ENCODE results near the gene DCAF16. TPM values are rescaled to one million over a fixed set of nuclear protein-coding genes. Genes with fewer than 3 reads are reported as not detected.

The DCAF16 gene
- total RNA-seq, 1 experiment from 2014 or later = 46.2 TPM

GRCh38 chr4:17809667-17810066, 890 bp downstream of the DCAF16 start:
- Mint-ChIP-seq H3K36me3 (ENCODE audit: insufficient read depth in 1 of 3, low read depth in 3 of 3) (peaks cover 20 to 61% (median 25%) of the 10 kb centered on the region in 3 experiments; a peak in 6 of 7 replicates), H3K4me3 (peak overlapping the region; percentile 98 to 100), H3K9me3 (peaks cover 0 to 6% of the 10 kb centered on the region in 2 experiments; a peak in 1 of 5 replicates), H3K4me1 (peaks cover 35 to 39% of the 10 kb centered on the region in 2 experiments), H3K27me3 (ENCODE audit: low read depth) (no peaks in the 10 kb centered on the region), H3K27ac (peak overlapping the region; percentile 42 to 99 (median 99); a peak in 5 of 7 replicates)
- Histone ChIP-seq H3K4me1 (ENCODE audit: insufficient read depth, low read length) (peaks cover 2% of the 10 kb centered on the region; the same call in 1 of the 2 replicates), H2BK15ac (ENCODE audit: low read depth, low read length) (no peak overlapping the region), H3K9ac (ENCODE audit: extremely low read depth, insufficient read length, low read length) (peak overlapping the region; percentile 99), H3K27ac (ENCODE audit: insufficient read length, low read depth, low read length) (no peak overlapping the region), H2AFZ (ENCODE audit: low read length) (no peak overlapping the region), H3K27me3 (ENCODE audit: insufficient read depth, low read length) (no peaks in the 10 kb centered on the region), H3K14ac (ENCODE audit: insufficient read depth, low read length) (no peak overlapping the region), H3K18ac (ENCODE audit: insufficient read length, low read depth, low read length) (no peak overlapping the region), H2BK120ac (ENCODE audit: low read depth, low read length, poor library complexity, severe bottlenecking) (no peak overlapping the region), H3K9me3 (ENCODE audit: control insufficient read depth, low read depth, low read length) (no peaks in the 10 kb centered on the region), H3T11ph (ENCODE audit: low read length) (no peak overlapping the region), H2BK5ac (ENCODE audit: insufficient read length, low read length) (no peak overlapping the region), H2BK12ac (ENCODE audit: insufficient read length, low read depth, low read length) (no peak overlapping the region), H4K91ac (ENCODE audit: insufficient read length, low read depth, low read length) (no peak overlapping the region), H3K4me2 (ENCODE audit: insufficient read depth, insufficient read length, low read length) (peak overlapping the region; percentile 98), H3K79me1 (ENCODE audit: insufficient read depth, low read depth, low read length, poor library complexity, severe bottlenecking) (peaks cover 5% of the 10 kb centered on the region), H3K23me2 (ENCODE audit: insufficient read length, low read depth, low read length, poor library complexity, severe bottlenecking) (peaks cover 3% of the 10 kb centered on the region), H4K20me1 (ENCODE audit: control insufficient read depth, insufficient read depth, insufficient read length) (no peaks in the 10 kb centered on the region), H2AK5ac (ENCODE audit: insufficient read length, low read length) (no peak overlapping the region), H3K79me2 (ENCODE audit: insufficient read depth, low read length) (peaks cover 38% of the 10 kb centered on the region; the same call in 1 of the 2 replicates), H4K8ac (replicated peaks; ENCODE audit: insufficient read length, low read depth, low read length) (no peak overlapping the region), H3K56ac (ENCODE audit: insufficient read length, low read depth, low read length) (no peak overlapping the region), H2BK20ac (ENCODE audit: low read depth, low read length, poor library complexity, severe bottlenecking) (no peak overlapping the region), H3K23ac (ENCODE audit: insufficient read length, low read depth, low read length) (no peak overlapping the region), H4K5ac (ENCODE audit: insufficient read length, low read depth, low read length) (no peak overlapping the region), H3K4ac (ENCODE audit: low read depth, low read length) (no peak overlapping the region)
- TF ChIP-seq CTCF (conservative IDR thresholded peaks at IDR 0.05) = no peak
- WGBS (ENCODE audit: extremely low coverage, insufficient read length, low lambda C conversion rate) = no CpG with 5 or more reads among the region's 7 CpGs
- DNase-seq = no peak

All from H9 (cell line).